ENCODE data around the gene OR8D1. TPM values are rescaled to one million over a fixed set of nuclear protein-coding genes. Genes with fewer than 3 reads are reported as not detected.

OR8D1 gene
- polyA plus RNA-seq, 3 donors: not detected

DNA sequence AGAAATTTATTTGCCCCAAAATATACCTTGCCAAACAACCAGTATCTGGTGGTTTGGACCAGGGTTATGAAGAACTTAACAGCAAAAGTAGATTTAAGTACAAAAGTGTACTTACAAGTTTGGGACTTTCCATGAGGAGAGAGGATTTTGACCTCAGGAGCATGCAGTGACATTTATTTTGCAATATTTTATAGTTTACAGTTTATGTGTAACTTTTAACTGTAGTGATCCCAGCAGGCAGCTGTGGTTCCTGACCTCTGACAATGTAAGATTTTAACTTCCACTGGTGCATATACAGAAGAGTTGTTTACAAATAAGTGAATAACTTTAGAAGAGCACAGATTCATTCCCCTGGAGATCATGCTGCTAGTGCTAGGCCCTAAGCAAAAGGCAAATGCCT lies 6.7 kb downstream of the OR8D1 start:
- Mint-ChIP-seq H3K27ac (no peak overlapping the region), H3K4me3 (no peak overlapping the region), H3K4me1 (no peaks in the 10 kb centered on the region), H3K27me3 (ENCODE audit: low read depth in 3 of 3) (no peaks in the 10 kb centered on the region), H3K9me3 (no peaks in the 10 kb centered on the region), H3K36me3 (no peaks in the 10 kb centered on the region)
- Histone ChIP-seq H3K4me2 (replicated peaks; ENCODE audit: extremely low read depth, low read length, poor library complexity, severe bottlenecking) (no peak overlapping the region), H4K20me1 (ENCODE audit: insufficient read depth, low read length) (no peaks in the 10 kb centered on the region), H3K4me3 (replicated peaks in 1 of 3; ENCODE audit: low read depth in 2 of 3, low read length in 3 of 3) (no peak overlapping the region), H3K27ac (ENCODE audit: low read depth in 1 of 2, low read length in 2 of 2) (no peak overlapping the region), H2AFZ (ENCODE audit: insufficient read depth, low read depth, low read length, poor library complexity, severe bottlenecking) (no peak overlapping the region), H3K79me2 (ENCODE audit: insufficient read depth, low read length) (no peaks in the 10 kb centered on the region), H3K4me1 (ENCODE audit: control insufficient read depth in 1 of 2, insufficient read depth in 2 of 2, low read length in 2 of 2) (no peaks in the 10 kb centered on the region), H3K9ac (ENCODE audit: insufficient read depth, low read length, poor library complexity, severe bottlenecking) (no peak overlapping the region), H3K27me3 (ENCODE audit: control insufficient read depth in 2 of 2, insufficient read depth in 2 of 2, low read length in 2 of 2) (no peaks in the 10 kb centered on the region), H3K36me3 (replicated peaks in 1 of 2; ENCODE audit: control insufficient read depth in 1 of 2, insufficient read depth in 2 of 2, low read length in 2 of 2) (no peaks in the 10 kb centered on the region), H3K9me3 (replicated peaks in 1 of 2; ENCODE audit: control insufficient read depth in 1 of 2, insufficient read depth in 1 of 2, low read length in 2 of 2) (no peaks in the 10 kb centered on the region)
- DNase-seq: no peak
- TF ChIP-seq, protein P1, sequence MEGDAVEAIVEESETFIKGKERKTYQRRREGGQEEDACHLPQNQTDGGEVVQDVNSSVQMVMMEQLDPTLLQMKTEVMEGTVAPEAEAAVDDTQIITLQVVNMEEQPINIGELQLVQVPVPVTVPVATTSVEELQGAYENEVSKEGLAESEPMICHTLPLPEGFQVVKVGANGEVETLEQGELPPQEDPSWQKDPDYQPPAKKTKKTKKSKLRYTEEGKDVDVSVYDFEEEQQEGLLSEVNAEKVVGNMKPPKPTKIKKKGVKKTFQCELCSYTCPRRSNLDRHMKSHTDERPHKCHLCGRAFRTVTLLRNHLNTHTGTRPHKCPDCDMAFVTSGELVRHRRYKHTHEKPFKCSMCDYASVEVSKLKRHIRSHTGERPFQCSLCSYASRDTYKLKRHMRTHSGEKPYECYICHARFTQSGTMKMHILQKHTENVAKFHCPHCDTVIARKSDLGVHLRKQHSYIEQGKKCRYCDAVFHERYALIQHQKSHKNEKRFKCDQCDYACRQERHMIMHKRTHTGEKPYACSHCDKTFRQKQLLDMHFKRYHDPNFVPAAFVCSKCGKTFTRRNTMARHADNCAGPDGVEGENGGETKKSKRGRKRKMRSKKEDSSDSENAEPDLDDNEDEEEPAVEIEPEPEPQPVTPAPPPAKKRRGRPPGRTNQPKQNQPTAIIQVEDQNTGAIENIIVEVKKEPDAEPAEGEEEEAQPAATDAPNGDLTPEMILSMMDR (IDR thresholded peaks at IDR 0.05): no peak
- intact Hi-C loops (cut with micrococcal nuclease): no loop called here

DNA sequence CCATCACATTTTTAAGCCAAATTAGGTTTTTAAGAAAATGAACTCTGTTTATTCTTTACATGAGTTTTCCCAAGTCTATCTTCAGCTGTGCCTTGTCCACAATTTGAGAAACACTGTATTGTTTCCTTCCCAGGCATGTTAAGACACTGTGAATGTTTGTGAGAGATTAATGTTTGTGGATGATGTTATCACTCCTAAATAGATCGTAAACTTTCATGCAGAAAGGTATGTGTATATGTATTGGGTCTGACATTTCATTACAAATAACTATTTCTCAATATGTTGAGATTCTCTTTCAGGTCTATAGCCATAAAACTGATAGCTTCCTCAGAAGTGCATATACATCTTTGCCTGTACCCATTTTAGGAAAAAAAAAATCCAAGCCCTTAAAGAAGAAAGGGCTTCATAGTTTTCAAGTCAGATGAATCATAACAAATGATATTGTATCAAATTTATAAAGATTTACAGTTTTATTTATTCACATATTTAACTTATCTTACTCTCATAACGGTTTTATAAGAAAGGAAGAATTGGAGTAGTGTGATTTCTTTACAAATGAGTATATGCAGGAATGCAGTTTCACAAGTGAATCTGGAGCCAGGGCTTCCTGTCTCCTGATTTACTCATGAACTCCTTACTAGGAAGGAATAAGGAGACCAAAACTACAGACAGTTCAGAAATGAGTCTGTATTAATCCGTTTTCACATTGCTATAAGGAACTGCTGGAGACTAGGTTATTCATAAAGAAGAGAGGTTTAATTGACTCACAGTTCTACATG lies 11.2 kb downstream of the OR8D1 start:
- H3K9me3 ChIP-seq (replicated peaks in 1 of 2; ENCODE audit: control insufficient read depth in 1 of 2, insufficient read depth in 1 of 2, low read length in 2 of 2): no peaks in the 10 kb centered on the region
- no peaks in the 10 kb centered on the region for H3K36me3 ChIP-seq (replicated peaks in 1 of 2; ENCODE audit: control insufficient read depth in 1 of 2, insufficient read depth in 2 of 2, low read length in 2 of 2)
- no peak overlapping the region for H3K9ac ChIP-seq (ENCODE audit: insufficient read depth, low read length, poor library complexity, severe bottlenecking)
- WGBS (ENCODE audit: insufficient coverage): no CpG with 5 or more reads among the region's 3 CpGs
- no peak for DNase-seq
- no peaks in the 10 kb centered on the region for H4K20me1 ChIP-seq (ENCODE audit: insufficient read depth, low read length)
- no peak overlapping the region for H3K27ac Mint-ChIP-seq
- H3K79me2 ChIP-seq (ENCODE audit: insufficient read depth, low read length): no peaks in the 10 kb centered on the region
- no peak overlapping the region for H3K4me2 ChIP-seq (replicated peaks; ENCODE audit: extremely low read depth, low read length, poor library complexity, severe bottlenecking)
- no peaks in the 10 kb centered on the region for H3K9me3 Mint-ChIP-seq
- H3K27ac ChIP-seq (ENCODE audit: low read depth in 1 of 2, low read length in 2 of 2): no peak overlapping the region
- peaks cover 0 to 2% (median 0%) of the 10 kb centered on the region in 3 donors for H3K27me3 Mint-ChIP-seq (ENCODE audit: low read depth in 3 of 3)
- TF ChIP-seq, protein P1 (IDR thresholded peaks at IDR 0.05): no peak
- intact Hi-C loops (cut with micrococcal nuclease): no loop called here
- no peak overlapping the region for H2AFZ ChIP-seq (ENCODE audit: insufficient read depth, low read depth, low read length, poor library complexity, severe bottlenecking)
- H3K4me1 Mint-ChIP-seq: no peaks in the 10 kb centered on the region
- peaks cover 0 to 5% of the 10 kb centered on the region in 2 donors for H3K4me1 ChIP-seq (ENCODE audit: control insufficient read depth in 1 of 2, insufficient read depth in 2 of 2, low read length in 2 of 2)
- H3K4me3 Mint-ChIP-seq: no peak overlapping the region
- H3K36me3 Mint-ChIP-seq: no peaks in the 10 kb centered on the region
- H3K4me3 ChIP-seq (replicated peaks in 1 of 3; ENCODE audit: low read depth in 2 of 3, low read length in 3 of 3): no peak overlapping the region
- H3K27me3 ChIP-seq (ENCODE audit: control insufficient read depth in 2 of 2, insufficient read depth in 2 of 2, low read length in 2 of 2): no peaks in the 10 kb centered on the region
